GM10248 (cell line): ENCODE measurements around the gene PTPRN2.

Experiments used
- CTCF ChIA-PET: fragments of 300-600 bp; sonication (Branson Sonifier 250); formaldehyde crosslinking; extraction: SDS; loops from one replicate; lab custom pipeline; 2021; ENCODE audit warnings: antibody characterized with exemption; lab: Yijun Ruan, JAX
- POLR2A ChIA-PET: fragments of 350-650 bp; sonication (Branson Sonifier 250); formaldehyde crosslinking; extraction: SDS; loops from one replicate; lab custom pipeline; 2020; ENCODE audit warnings: antibody characterized with exemption; lab: Yijun Ruan, JAX
- DNase-seq: peaks from one replicate; pipeline ENCODE4 v3.0.0; 2012; ENCODE audit errors: extremely low spot score
- TF ChIP-seq, protein P1 (sequence below): IDR thresholded peaks from 2 replicates; pipeline ENCODE4 v1.5.1; 2012; ENCODE audit warnings: mild to moderate bottlenecking, low read depth; ENCODE audit errors: extremely low read depth, missing control alignments, control extremely low read depth

Gene PTPRN2

DNA sequence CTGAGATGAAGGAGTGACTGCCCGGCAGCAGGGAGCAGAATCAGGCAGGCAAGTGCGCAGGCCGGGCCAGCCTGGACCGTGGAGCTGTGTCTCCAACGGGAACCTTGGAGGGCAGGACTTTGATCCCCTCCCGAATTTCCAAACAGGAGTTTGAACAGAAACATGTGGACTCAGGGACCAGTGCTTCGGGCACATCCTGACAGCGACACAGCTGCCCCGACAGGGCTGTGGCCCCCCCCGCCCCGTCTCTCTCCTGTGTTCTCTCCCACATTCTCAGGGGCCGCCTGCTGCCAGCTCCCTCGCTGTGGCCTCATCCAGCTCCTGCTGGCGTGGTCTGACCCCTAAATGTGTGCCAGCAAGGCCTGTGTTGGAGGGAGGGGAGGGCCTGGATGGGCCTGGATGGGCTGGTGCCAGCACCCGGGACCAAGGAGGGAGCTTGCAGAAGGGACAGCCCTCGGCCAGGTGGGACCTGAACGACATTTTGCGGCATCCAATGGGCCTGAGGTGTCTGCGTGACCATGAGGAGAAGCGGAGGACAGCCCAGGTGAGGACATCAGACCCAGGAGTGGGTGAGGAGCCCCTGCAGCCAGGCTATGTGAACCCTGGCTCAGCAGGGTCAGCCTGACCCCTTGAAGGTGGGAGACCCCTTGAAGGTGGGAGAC, 1027.9 kb downstream of the PTPRN2 start:
- ChIA-PET CTCF (no interaction called here), POLR2A (no interaction called here)
- TF ChIP-seq, protein P1, sequence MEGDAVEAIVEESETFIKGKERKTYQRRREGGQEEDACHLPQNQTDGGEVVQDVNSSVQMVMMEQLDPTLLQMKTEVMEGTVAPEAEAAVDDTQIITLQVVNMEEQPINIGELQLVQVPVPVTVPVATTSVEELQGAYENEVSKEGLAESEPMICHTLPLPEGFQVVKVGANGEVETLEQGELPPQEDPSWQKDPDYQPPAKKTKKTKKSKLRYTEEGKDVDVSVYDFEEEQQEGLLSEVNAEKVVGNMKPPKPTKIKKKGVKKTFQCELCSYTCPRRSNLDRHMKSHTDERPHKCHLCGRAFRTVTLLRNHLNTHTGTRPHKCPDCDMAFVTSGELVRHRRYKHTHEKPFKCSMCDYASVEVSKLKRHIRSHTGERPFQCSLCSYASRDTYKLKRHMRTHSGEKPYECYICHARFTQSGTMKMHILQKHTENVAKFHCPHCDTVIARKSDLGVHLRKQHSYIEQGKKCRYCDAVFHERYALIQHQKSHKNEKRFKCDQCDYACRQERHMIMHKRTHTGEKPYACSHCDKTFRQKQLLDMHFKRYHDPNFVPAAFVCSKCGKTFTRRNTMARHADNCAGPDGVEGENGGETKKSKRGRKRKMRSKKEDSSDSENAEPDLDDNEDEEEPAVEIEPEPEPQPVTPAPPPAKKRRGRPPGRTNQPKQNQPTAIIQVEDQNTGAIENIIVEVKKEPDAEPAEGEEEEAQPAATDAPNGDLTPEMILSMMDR: no peak
- no peak for DNase-seq

DNA sequence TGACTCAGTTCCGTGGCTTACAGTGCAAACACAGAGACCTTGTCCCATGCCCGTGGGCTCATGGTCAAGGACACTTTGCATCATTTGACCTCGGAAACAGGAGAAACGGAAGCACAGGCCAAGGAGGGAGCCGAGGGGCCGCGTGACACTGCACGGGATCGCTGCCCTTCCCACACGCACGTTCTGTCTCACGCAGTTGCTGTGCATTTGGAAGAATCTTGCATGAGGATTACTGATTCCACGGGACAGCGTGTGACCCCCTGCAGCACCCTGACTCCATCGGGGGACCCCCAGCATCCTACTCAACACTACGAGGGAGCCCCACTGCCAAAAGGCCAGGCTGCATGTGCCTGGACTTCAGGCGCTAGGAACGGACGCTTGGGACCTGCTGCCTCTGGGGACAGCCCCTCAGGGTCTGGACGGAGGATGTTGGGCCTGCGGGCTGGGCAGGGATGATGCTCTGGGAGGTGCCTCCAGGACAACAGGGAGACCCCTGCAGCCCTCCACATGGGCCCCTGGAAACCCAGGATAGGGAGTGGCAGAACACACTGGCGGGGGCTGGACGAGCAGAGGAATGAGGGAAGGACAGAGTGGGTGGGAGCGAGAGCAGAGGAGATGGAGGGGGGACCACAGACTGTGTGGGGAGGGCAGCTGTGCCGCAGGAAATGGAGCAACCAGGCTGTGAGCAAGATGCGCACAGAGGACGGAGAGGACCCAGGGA, 1028.6 kb downstream of the PTPRN2 start:
- DNase-seq: no peak
- ChIA-PET POLR2A (no interaction called here), CTCF (no interaction called here)
- TF ChIP-seq, protein P1: no peak

DNA sequence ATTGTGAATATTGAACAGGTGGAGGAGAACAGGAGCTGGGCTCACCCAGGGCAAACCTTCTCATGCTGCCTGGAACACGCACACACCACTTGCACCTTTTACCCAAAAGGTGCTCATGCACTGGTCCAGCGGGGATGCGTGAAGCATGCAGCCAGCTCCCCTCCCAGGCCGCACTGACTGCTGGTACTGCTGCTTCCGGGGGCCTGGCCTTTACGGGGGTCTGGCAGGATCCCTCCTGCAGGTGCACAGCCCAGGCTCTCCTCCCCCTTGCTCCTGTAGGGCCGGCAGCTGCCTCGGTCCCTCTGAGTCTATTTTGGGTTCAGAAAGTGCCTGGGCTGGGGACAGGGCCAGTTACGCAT, 1029.1 kb downstream of the PTPRN2 start:
- no peak for DNase-seq
- ChIA-PET POLR2A (no interaction called here), CTCF (no interaction called here)
- TF ChIP-seq, protein P1: no peak

DNA sequence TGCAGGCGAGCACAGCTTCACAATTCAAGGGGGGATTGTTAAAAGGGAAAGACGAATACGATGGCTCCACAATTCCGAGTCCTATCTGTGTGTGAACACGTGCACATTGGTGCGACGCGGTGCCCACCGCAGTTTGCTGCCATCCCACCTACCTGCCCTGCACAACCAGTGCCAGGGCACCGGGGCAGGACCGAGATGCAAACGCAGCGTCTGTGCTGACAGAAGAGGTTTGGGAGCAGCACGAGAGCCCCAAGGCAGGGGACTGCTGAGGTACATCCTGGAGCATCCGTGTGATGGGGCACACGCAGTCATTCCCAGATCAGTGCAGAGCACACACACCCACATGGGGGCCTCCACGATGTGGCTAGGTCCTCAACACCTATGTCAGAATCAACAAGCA, 1029.6 kb downstream of the PTPRN2 start:
- DNase-seq: no peak
- ChIA-PET POLR2A (no interaction called here), CTCF (no interaction called here)
- TF ChIP-seq, protein P1: no peak

DNA sequence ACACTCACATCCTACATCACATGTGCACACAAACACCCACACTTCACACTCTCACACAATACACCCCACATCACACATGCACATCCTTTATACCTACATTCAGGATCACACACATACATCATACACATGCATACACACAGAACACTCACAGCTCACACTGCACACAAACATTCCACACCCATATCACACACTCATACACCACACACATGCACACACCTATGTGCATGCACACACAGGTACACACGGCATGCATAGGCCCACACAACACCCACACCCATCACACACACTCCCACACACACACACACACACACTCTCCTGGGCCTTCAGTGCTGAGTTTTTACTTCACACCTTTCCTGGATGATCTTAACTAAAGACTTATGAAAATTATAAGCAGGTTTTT, 1030.4 kb downstream of the PTPRN2 start:
- TF ChIP-seq, protein P1: no peak
- CTCF ChIA-PET: no interaction called here
- DNase-seq: no peak
- POLR2A ChIA-PET: no interaction called here

DNA sequence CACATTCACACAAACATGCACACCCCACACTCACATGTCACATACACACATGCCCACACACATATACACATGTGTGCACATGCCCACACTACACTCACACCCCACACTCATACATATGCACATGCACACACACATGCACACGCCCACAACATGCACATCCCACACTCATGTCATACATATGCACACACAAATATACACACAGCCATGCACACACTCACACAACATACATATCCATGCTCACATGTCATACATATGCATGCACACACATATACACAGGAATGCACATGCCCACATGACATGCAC, 1031.0 kb downstream of the PTPRN2 start:
- TF ChIP-seq, protein P1: no peak
- ChIA-PET POLR2A (no interaction called here), CTCF (no interaction called here)
- DNase-seq: no peak
